NCI-H1092 (cell line): ENCODE measurements around the gene CPA1.

ENCODE experiments used
- DNase-seq: peaks from one replicate; lab custom pipeline; 2025; lab: John Stamatoyannopoulos, UW

The CPA1 gene

DNA sequence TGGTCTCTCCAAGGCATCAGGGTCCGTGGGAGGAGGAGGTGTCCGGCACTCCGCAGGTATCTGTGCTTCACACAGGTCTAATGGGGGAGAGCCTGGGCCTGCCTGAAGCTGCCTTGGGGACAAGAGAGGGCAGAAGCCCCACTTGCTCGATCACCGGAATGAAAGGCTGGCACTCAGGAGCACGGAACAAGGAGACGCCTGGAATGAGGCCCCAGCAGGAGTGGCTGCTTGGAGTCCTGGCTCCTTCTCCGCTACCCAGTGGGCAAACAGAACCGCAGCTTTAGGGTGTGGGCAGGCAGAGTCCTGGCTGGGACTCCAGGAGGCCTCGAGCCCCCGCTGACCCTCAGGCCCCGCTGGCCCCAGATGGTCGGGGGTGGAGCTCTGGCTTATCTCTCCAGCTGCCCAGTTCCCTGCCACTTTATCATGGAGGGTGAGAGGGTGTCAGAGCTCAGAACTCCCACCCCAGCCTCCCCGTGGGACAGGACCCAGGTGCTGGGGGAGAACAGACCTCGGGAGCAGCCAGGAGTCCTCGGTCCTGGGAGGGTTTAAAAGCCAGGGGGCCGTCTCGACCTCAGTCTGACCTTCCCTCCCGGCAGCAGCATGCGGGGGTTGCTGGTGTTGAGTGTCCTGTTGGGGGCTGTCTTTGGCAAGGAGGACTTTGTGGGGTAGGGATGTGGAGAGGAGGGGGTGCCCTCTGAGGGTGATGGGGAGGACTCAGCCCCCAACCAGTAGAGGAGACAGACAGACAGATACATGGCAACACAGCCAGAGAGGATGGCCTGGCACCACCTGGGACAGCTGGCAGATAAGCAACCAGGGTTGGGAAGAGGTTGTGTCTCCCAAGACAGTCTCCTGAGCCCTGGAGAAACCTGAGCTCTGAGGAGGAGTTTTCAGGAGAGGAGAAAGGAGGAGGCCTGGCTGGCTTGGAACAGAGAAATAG, at the start of gene CPA1:
CPA1 (plus strand) TSS at position 574 of the 940 bp plus-strand sequence; CDS start at position 601, 27 bp downstream.
- DNase-seq, result no peak

DNA sequence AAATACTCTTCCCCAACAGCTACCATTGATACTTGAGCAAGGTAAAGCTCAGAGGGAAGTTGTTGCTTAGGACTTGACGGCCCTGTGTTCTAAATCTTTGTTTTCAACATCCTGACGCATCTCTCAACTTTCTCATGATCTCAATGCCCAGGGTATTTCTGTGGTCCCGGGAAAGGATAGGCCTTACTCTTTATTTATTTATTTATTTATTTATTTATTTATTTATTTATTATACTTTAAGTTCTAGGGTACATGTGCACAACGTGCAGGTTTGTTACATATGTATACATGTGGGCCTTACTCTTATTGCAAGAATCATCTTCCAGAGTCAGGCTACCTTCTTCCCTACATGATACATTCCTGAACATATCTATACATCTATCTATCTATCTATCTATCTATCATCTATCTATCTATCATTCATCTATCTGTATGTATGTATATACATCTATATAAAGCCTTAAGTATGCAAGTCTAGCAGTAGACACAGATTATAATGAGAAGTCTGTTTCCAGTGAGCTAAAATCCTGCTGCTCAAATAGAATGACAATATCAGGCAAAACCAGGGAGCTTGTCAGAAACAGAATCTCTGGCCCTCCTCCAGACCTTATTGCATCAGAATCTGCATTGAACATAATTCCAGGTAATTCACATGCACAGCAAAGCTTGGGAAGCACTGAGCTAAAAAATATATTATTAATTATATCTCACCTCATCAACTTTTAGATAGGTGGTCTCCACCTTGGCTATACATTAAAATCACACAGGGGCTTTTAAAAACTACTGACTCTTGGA, 47.8 kb upstream of the CPA1 start:
- no peak for DNase-seq

DNA sequence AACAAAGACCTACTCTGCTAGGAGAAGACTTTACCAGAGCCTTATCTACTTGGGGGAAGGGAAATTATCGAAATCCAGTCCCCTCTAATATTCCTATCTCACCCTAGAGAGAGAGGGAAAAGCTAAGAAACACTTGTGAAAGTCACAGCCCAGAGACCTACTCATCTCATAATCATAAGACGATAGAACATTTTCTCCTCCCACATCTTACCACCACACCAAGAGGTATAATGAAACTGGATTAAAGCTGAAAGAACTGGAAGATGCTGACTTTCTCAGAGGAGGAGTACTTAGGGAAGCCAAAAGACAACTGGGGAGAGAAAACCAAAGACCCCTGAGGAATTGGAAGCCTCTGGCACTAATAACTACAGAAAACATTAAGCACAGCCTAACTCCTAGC, 46.5 kb upstream of the CPA1 start:
- no peak for DNase-seq

DNA sequence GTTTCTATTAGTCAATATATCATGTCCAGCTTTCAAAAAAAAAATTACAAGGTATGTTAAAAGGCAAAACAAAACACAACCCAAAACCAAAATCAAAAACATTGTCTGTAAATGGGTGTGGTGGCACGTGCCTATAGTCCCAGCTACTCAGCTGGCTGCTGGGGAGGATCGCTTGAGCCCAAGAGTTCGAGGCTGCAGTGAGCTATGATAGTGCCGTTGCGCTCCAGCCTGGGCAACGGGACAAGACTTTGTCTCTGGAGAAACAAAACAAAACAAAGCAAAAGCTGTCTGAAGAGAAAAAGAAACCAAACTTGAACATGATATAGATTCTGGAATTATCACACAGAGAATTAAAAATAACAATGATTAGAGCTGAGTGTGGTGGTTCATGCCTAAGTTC, 46.0 kb upstream of the CPA1 start:
- no peak for DNase-seq

DNA sequence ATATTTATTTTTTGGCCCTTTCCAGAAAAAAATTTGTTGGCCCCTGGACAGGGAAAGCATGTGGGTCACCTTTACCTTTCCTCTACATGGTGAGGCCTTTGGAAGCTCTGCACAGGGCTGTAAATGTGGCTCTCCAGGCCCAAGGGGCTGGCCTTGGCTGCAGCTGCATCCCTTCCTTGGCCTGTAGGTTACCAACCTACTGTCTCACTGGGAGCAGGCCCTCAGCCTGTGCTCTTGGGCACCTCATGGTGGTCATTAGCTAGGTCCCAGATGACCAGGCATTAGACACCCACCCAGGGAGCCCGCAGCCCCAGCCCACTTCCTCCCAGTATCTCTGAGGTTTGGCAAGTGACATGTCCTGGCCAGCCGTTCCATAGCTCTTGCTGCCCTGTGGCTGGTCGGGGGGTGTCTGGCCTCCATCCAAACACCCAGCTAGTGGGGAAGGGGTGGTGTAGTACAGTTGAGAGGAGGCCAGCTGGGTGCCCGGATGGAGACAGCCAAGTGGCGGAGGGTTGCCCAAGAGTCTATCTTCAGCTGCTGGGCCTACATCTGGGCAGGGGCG, 42.8 kb upstream of the CPA1 start:
- no peak for DNase-seq

DNA sequence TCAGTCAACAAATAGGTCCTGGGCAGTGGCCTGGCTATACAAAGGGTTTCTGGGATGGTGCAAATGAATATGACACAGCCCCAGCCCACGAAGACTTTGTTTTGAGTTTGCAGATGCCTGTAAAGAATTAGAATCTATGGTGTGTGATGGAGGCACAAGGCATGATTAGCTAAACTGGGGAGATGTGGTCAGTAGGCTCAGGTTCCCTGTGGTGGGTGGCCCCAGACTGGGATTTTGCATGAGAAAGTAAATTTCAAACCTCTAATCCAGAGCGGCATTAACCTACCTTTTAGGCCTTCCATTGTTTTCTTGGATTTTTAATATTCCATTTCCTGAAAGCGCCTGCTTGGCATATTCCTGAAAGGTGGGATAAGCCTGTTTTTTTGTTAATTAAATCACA, 42.1 kb upstream of the CPA1 start:
- DNase-seq, result no peak

DNA sequence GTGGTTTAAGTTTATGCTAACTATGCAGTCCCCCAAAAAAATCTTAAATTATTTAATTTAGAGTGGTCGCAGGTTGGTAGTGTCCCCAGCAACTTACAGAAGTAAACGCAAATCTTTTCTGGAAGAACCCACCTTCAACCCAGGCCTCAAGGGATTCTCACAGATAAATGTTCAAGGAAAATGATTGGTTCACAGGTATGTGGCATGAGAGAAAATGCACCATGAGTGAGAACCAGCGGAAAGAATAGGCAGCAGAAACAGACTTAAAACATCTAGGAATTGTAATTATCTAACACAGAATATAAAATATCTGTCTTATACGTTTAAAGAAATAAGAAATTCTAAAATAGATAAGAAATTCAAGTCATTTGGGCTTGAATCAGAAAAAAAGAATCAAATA, 38.4 kb upstream of the CPA1 start:
- no peak for DNase-seq

DNA sequence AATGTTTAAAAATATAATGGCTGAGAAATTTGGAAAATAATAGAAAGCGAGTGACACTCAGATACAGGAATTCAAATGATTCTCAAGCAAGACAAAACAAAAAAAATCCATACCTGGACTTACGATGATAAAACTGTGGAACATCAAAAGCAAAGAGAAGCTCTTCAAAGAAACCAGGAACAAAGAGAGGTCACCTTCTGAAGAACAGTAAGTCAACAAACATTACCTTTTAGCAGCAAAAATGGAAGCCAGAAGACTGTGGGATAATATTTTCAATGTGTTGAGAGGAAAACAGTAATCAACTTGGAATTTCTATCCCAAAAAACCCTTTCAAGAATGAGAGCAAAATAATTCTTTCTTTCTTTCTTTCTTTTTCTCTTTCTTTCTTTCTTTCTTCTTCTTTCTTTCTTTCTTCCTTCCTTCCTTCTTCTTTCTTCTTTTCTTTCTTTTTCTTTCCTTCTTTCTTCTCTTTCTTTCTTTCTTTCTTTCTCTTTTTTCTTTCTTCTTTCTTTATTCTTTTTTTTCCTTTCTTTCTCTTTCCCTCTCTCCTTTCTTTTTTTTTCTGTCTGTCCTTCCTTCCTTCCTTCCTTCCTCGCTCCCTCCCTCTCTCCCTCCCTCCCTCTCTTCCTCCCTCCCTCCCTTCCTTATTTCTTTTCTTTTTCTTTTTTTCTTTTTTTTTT, 37.5 kb upstream of the CPA1 start:
- DNase-seq, result no peak

DNA sequence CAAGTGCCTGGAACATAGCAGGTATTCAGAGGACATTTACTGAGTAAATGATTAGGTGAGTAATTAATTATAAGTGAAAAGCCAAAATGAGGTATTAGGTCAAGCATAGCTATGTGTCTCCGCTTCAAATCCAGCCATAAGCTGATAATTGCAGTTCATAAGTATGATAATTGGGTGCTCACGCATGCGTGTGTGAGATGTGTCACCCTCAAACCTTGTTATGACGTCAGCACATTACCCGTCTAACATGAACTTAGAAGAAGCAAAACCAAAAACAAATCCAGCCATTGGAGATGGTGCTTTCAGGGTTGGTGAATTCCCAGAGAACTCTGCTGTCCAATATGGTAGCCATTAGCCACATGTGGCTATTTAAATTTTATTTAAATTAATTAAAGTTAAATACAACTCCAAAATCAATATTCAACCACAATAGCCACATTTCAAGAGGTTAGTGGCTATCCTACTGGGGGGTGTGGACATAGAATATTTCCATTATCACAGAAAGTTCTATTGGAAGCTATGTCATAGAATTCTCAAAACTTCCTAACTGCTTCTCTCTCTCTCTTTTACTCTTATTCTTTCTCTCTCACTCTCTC, 35.9 kb upstream of the CPA1 start, which contains the start of gene CPA5:
CPA5 (plus strand) TSS at position 546 of the 596 bp plus-strand sequence. CDS start 1,670 bp downstream, outside the sequence.
- no peak for DNase-seq

DNA sequence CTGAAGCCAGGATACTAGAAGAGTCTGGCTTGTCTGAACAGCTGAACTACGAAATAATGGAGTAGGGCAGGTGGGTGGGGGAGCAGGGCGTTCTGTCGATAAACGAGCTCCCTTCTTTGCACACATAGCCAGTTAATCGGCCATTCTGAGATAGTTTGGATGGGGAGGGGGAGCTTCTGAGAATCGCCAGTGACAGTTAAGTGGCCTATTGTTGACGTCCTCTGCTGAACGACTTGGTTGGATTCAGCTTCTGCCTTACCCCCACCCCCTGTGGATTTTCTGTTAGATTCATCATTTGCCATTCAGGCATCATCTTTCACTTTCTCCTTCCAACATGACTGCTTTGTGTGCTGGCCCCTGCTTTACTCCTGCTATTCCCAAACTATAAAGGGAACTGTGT, 35.2 kb upstream of the CPA1 start:
- DNase-seq, result peak; percentile 50

DNA sequence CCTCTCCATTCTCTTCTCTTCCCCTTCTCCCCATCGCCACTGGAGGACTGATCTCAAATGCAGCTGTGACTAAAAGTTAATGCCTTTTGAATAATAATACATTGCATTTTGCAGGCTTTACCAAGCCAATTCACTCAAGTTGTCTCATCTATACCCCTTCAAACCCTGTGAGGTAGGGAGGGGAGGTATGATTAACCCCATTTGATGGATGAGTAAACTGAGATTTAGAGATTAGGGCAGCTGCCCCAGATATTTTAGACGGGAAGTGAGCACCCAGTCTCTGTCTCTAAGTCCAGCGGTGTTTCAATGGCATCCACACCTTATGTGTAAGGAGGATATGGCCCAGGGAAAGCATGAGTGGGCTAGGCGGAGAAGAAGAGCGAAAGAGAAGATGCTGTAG, 34.6 kb upstream of the CPA1 start:
- no peak for DNase-seq

DNA sequence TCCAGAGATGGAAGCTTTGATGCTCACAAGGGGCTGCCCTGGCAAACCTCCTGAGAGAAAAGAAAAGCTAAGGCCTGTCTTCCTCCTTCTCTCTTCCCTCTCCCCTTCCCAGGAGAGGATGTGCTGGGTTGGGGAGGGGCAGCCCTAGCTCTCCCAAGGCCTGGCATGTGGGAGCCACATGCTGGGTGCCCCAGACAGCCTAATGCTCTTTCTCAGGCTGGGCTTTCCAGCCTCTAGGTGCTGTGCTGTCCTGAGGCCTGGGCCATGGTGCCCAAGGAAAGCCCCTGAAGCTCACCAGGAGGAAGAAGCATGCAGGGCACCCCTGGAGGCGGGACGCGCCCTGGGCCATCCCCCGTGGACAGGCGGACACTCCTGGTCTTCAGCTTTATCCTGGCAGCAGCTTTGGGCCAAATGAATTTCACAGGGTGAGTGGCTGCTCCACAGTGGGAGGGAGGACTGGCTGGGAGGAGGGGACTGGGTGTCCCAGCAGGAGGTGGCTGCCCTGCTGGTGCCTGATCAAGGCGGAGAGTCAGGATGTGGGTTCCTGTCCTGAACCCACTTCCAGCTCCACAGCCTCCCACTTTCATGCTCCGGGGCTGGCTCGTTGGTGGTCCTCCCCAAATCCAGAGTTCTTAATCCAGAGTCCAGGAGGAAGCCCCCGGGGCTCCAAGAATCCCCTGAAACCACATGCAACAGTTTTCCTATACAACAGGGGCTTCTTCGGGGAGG, 34.0 kb upstream of the CPA1 start:
- no peak for DNase-seq

DNA sequence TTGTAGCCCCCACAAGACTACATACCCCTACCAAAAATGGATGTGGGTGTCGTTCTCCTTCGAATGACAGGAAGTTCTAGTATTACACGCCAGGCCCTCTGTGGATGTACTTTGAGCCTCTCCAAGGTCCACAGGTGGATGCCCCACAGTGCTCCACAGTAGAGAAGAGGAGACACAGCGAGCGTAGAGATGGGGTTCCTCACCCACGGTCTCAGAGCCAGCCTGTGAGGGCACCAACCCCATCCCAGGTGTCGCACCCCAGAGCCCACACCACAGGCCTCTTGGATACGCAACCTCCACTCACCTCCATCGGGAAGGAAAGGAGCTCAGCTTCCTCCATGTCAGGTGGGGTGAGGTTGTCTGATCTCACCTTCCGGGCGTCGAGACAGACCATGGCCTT, 33.4 kb upstream of the CPA1 start:
- DNase-seq, result no peak

DNA sequence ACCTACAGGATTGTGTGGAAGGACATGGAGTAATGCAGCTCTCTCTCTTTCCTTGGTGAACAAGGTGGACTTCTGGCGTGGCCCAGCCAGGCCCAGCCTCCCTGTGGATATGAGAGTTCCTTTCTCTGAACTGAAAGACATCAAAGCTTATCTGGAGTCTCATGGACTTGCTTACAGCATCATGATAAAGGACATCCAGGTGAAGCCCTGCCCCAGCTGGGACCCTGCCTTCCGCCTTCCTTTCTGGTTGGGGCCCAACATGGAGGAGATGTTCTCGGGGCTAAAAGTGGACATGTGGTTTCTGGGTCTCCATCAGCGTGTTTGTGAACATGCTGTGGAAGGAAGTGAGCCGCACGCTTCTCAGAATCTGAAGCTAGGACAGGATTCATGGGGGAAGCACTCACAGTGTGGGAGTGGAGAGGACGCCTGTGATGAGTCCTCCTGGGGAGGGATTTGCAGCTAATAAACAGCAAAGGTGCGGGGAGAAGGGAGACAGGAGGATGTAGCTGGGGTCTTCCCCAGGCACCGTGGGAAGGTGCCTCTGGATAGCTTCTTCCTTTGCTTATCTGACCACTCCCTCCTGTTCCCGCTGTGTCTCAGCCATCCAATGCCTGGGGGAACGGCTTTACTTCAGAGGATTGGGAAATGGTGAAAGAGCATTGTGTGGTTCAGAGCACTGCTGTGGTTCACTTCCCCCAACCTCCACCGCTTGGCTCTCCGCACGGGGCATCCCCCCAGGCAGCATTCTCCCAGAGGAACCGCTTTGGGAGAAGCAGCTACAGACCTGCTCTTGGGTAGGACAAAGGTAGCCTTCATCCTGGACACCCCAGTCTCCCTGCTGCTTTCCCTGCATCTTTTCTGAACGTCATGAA, 30.1 kb upstream of the CPA1 start:
- no peak for DNase-seq

DNA sequence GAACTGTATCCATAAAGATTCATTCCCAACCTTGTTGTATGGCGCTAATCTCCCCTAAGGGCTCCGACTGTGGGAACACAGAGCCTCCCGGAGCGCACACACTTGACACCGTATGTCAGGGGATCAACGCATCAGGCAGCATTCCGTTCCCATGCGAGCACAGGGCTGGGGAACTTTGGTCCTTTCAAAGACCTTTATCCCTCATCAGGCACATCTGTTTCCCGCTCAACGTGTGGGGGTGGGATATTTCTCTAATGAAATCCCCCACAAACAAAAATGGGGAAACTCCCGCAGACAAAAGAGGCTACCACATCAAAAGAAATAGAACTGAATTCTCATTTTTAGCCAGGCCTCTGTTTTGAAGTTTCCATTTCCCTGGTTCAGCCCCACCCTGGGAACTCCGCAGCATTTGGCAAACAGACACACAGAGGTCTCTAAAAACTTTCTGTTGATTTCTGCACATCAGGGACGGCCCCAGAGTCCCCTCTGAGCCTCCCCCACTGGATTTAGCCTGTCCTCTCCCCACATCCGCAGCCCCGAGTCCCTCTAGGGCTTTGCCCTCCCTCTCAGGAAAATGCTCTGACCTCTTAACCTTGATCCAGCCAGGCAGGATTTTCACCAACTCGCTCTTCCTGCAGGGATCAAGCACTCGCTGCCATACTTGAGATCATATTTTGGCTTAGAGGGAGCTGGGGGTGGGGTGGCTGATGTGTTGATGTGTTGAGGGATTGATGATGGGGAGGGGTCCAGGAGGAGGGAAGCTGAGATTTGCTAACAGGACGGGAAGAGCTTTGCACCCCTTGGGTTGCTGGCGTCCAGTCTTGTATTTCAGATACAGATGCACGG, 29.1 kb upstream of the CPA1 start:
- DNase-seq, result peak; percentile 83

DNA sequence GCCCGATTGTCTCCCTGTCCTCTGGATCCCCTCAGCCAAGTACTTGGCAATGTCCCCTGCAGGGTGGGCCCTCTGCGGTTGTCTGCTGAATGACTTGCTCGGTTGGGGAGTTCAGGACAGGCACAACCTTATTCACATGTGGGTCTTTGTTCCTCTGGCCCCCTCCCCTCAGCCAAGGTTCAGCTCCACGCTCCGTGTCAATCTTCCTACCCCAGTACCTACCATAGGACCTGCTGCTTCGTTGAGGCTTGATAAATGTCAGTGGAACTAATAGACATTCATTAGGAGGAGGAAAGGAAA, 28.6 kb upstream of the CPA1 start:
- no peak for DNase-seq

DNA sequence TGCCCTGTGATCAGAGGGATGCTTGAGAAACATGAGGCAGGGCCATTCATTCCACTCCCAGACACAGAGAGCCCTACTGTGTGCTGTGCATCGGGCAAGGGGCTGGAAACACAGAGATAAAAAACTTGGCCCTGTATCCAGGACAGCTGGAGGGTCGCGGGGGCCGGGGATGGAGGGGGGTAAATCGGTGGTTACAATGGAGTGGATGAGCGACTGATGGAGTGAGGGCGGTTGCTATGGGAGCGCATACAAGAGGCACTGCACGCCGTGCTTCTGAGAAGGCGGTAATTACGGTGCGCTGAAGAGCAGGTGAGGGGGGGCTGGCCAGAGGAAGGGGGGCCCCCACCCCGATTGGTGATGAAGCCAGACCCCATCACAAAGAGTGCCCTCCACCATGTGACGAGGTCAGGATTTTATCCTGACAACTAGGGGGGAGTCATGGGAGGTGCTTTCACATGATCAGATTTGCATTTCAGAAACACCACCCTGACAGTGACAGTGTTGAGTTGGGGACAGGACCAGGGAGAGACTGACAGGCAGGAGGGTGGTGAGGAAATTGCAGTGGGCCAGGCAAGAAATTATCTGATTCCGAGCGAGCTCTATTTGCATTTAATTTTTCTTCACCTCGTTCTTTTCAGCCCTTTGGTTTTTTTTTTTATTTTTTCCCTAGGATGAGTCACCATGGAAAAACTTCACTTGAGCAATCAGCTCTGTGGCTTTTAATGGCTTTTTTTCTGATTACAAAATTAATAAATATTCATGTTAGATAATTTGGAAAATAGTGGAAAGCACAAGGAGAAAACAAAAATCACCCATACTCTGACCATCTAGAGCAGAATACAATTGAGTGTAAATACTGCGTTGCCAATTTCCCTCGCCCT, 27.9 kb upstream of the CPA1 start:
- peak; percentile 99 for DNase-seq

DNA sequence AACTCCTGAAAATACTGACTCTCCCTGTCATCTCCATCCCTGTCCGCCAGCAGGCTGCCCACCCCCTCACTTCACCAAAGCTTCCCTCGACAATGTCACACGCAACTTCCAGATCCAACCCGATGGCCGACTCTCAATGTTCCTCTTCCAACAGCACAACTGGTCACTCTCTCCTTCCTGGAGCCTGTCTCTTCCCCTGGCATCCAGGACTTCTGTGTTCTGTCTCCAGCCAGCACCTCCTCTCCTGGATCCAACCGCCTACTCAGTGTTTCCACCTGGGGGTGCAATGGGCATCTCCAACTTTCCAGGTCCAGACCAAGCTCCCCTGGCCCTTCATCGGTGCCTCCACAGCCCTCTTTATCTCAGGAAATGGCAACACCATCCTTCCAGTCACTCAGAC, 27.1 kb upstream of the CPA1 start:
- no peak for DNase-seq
